ENCODE measurements around the gene CCDC88C. TPM values are rescaled to one million over a fixed set of nuclear protein-coding genes. Genes with fewer than 3 reads are reported as not detected.

CCDC88C gene
- total and polyA plus RNA-seq, 8 donors, result 26.2 to 41.8 (median 31.6) TPM

DNA sequence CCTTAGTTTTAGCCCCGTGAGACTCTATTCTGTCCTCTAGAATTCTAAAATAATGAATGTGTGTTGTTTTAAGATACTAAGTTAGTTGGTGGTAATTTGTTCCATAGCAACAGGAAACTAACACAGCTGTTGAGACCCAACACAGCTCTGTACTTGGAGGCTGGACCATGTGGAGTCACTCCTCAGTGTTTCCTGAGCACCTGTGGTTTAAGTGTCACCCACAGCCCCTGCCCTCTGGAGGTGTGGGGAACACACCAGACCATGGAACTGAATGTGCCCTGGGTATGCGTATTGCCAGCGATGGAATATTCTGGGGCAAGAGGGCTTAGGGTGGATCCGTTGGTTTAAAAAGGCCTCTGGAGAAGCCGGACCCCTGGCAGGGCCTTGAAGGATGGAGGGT lies 156.5 kb downstream of the CCDC88C start:
- intact Hi-C loops (cut with DNase I), result no loop called here
- Histone ChIP-seq H3K4me3 (no peak overlapping the region), H3K9me3 (no peaks in the 10 kb centered on the region), H3K27ac (no peak overlapping the region), H3K27me3 (peaks cover 0 to 26% of the 10 kb centered on the region in 2 donors), H3K36me3 (no peaks in the 10 kb centered on the region), H3K4me1 (peaks cover 0 to 20% of the 10 kb centered on the region in 2 donors)
- ATAC-seq, result no peak
- TF ChIP-seq, protein P1, sequence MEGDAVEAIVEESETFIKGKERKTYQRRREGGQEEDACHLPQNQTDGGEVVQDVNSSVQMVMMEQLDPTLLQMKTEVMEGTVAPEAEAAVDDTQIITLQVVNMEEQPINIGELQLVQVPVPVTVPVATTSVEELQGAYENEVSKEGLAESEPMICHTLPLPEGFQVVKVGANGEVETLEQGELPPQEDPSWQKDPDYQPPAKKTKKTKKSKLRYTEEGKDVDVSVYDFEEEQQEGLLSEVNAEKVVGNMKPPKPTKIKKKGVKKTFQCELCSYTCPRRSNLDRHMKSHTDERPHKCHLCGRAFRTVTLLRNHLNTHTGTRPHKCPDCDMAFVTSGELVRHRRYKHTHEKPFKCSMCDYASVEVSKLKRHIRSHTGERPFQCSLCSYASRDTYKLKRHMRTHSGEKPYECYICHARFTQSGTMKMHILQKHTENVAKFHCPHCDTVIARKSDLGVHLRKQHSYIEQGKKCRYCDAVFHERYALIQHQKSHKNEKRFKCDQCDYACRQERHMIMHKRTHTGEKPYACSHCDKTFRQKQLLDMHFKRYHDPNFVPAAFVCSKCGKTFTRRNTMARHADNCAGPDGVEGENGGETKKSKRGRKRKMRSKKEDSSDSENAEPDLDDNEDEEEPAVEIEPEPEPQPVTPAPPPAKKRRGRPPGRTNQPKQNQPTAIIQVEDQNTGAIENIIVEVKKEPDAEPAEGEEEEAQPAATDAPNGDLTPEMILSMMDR (IDR thresholded peaks at IDR 0.05), result no peak
- no peak for DNase-seq

DNA sequence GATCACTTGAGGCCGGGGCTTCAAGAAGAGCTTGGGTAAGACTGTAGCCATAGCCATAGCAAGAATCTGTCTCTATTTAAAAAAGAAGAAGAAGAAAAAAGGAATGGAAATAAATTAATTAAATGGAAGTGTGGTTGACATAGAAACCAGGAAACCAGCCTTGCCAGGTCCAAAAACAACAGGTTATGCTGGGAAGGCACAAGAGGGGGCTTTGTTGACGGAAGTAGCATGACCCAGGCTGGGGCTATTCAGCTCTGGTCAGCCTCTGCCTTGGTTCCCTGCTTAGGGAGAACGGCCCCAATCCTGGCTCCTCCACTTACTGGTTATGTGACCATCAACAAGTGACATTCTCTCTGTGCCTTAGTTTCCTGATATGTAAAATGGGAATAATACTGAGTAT lies 158.7 kb downstream of the CCDC88C start:
- intact Hi-C loops (cut with DNase I), result no loop called here
- Histone ChIP-seq H3K27me3 (peaks cover 0 to 12% of the 10 kb centered on the region in 2 donors), H3K27ac (peak overlapping the region in 1 of 2 donors; percentile 58), H3K36me3 (no peaks in the 10 kb centered on the region), H3K4me1 (peaks cover 3 to 22% of the 10 kb centered on the region in 2 donors), H3K9me3 (no peaks in the 10 kb centered on the region), H3K4me3 (no peak overlapping the region)
- TF ChIP-seq, protein P1 (IDR thresholded peaks at IDR 0.05), result no peak
- no peak for DNase-seq
- no peak for ATAC-seq

DNA sequence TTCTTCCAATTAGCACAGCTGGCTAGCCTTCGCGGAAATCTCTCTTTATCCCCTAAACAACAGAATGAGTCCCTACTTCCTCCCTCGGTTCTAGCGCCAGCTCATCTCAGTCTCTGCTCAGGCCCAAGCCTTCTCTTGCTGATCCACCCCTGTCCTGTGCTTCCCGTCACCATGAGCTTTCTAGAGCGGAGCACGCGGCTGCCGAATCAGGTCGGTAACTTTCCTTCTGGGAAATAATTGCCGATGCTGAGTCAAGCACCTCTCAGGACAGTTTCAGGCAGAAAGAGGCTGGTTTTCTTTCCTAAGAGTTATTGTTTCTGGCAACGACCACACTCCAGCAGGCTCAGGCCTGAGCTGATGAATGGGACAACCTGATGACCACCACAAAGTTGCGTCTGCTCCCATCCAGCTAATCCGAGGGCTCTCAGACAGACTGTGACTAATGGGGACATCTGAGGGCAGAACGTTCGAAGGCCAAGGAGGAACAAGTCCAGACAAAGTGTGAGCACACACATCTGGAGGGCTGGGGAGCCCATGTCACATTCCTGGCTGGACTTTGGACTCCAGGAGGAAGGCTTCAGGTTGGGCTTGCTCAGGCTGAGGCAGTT lies 159.5 kb downstream of the CCDC88C start:
- Histone ChIP-seq H3K36me3 (no peaks in the 10 kb centered on the region), H3K4me3 (no peak overlapping the region), H3K4me1 (peaks cover 6 to 28% of the 10 kb centered on the region in 2 donors), H3K9me3 (no peaks in the 10 kb centered on the region), H3K27me3 (peaks cover 0 to 8% of the 10 kb centered on the region in 2 donors), H3K27ac (peak overlapping the region; percentile 48 to 58)
- ATAC-seq (peak; percentile 29), DNase-seq (no peak)
- intact Hi-C loops (cut with DNase I), result no loop called here
- TF ChIP-seq, protein P1 (IDR thresholded peaks at IDR 0.05), result no peak

DNA sequence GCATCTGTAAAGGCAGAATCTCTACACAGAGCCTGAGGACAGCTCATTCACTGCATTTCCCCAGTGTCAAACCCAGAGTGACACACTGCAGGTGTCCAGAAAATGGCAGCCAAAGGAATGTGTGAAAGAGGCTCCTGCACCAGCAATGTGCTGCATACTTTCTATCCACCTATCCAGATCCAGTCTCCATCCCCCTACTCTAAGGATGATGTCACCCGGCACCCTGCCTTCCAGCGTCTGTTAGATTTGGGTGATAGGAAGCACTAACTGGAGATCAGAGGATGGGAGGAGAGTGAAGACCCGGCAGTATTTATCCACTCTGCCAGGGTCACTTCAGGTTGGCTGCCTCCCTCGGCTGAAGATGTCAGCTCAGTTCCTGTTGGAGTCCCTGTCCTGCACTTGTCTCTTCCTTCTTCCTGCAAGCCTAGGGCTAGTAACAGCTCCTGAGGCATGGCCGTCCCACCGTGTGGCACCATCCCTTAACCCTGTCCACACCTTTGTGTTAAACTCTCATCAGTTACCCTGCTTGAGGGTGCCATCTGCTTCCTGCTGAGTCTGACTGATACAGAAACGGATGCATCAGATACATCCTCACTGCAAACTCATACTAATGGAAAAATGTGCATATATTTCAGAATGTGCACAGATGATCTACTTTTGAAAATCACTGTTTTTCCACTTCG lies 160.2 kb downstream of the CCDC88C start:
- Histone ChIP-seq H3K9me3 (no peaks in the 10 kb centered on the region), H3K27ac (peak overlapping the region; percentile 48 to 58), H3K27me3 (peaks cover 0 to 6% of the 10 kb centered on the region in 2 donors), H3K4me1 (peaks cover 11 to 35% of the 10 kb centered on the region in 2 donors), H3K4me3 (no peak overlapping the region), H3K36me3 (no peaks in the 10 kb centered on the region)
- DNase-seq (no peak), ATAC-seq (no peak)
- TF ChIP-seq, protein P1 (IDR thresholded peaks at IDR 0.05), result no peak
- intact Hi-C loops (cut with DNase I), result no loop called here

DNA sequence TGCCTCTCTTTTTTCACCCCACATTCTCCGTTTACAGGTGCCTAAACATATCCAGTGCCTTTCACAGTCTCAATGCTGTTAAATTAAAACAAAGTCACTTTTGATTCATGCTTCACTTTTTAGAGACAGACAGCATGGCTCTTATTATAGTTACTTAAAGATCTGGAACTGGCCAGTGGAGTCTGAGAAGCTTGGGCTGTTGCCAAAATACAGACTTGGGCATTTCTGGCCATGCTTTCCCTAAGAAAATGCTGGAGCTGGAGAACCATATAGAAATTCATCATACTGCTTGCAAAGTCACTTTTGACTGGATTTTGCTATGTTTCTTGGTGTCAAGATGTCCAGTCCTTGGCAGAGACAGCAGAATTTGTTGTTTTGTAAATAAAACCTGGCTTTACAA lies 161.0 kb downstream of the CCDC88C start:
- Histone ChIP-seq H3K9me3 (no peaks in the 10 kb centered on the region), H3K4me1 (peaks cover 11 to 43% of the 10 kb centered on the region in 2 donors), H3K36me3 (no peaks in the 10 kb centered on the region), H3K27me3 (peaks cover 0 to 6% of the 10 kb centered on the region in 2 donors), H3K4me3 (no peak overlapping the region), H3K27ac (peak overlapping the region in 1 of 2 donors; percentile 25)
- intact Hi-C loops (cut with DNase I), result no loop called here
- ATAC-seq, result no peak
- TF ChIP-seq, protein P1 (IDR thresholded peaks at IDR 0.05), result no peak
- DNase-seq, result peak in 1 of 4 donors; percentile 61

Measured in left lung (tissue), 10 donors.